Neural progenitor cell (in vitro differentiated cells): ENCODE results near the gene UBE2I.

Experiments used
- CTCF ChIP-seq: fragments of 200-600 bp; sonication (generic); IDR thresholded peaks from 2 replicates; pipeline ENCODE4 v1.5.1; 2017; ENCODE audit warnings: antibody characterized with exemption, mild to moderate bottlenecking
- EZH2 ChIP-seq: fragments of 200-600 bp; sonication (generic); IDR thresholded peaks from 2 replicates; pipeline ENCODE4 v1.6.1; 2017; ENCODE audit warnings: antibody characterized with exemption, mild to moderate bottlenecking, moderate library complexity
- EZH2phosphoT487 ChIP-seq: fragments of 200-600 bp; sonication (generic); IDR thresholded peaks from 2 replicates; pipeline ENCODE4 v1.6.1; 2017; ENCODE audit warnings: antibody characterized with exemption

GRCh38 chr16:1335211-1335971, 26.0 kb downstream of the UBE2I start:
- TF ChIP-seq CTCF (no peak), EZH2phosphoT487 (no peak), EZH2 (no peak)
